Femur (tissue), 1 donor: ENCODE data around the gene CMTM2.
"Not testable (repeated sequence)": the region's sequence is repeated elsewhere in the genome, so short reads cannot be mapped to it uniquely, and the experiment has no call there.

Experiments used
- DNase-seq: peaks from one replicate; pipeline ENCODE4 v3.0.0-alpha.2; 2017

Gene CMTM2

GRCh38 chr16:66610111-66610820, 31.0 kb downstream of the CMTM2 start:
- no peak for DNase-seq

GRCh38 chr16:66611911-66612310, 32.6 kb downstream of the CMTM2 start:
- DNase-seq, result not testable (repeated sequence)

GRCh38 chr16:66612422-66612821, 33.2 kb downstream of the CMTM2 start:
- DNase-seq, result no peak

- no peak for DNase-seq
These were observed 35.0 kb downstream of the CMTM2 start for GRCh38 chr16:66614161-66614802.

GRCh38 chr16:66616169-66616568, 36.9 kb downstream of the CMTM2 start:
- no peak for DNase-seq

- DNase-seq, result no peak
These were observed 37.3 kb downstream of the CMTM2 start for GRCh38 chr16:66616592-66616991.

- no peak for DNase-seq
These were observed 37.8 kb downstream of the CMTM2 start for GRCh38 chr16:66617010-66617434.

GRCh38 chr16:66617728-66618127, 38.5 kb downstream of the CMTM2 start:
- no peak for DNase-seq

- no peak for DNase-seq
These were observed 39.5 kb downstream of the CMTM2 start for GRCh38 chr16:66618588-66619375.

- DNase-seq, result no peak
These were observed 40.5 kb downstream of the CMTM2 start for GRCh38 chr16:66619534-66620428.

GRCh38 chr16:66620429-66620795, 41.1 kb downstream of the CMTM2 start:
- no peak for DNase-seq

- DNase-seq, result peak; percentile 14
These were observed 42.7 kb downstream of the CMTM2 start for GRCh38 chr16:66621973-66622372.

GRCh38 chr16:66622863-66623262, 43.6 kb downstream of the CMTM2 start:
- DNase-seq, result no peak

GRCh38 chr16:66623755-66624154, 44.5 kb downstream of the CMTM2 start:
- no peak for DNase-seq

- DNase-seq, result not testable (repeated sequence)
These were observed 48.5 kb downstream of the CMTM2 start for GRCh38 chr16:66627611-66628378.

- no peak for DNase-seq
These were observed 50.6 kb downstream of the CMTM2 start for GRCh38 chr16:66629856-66630255.

- DNase-seq, result not testable (repeated sequence)
These were observed 51.4 kb downstream of the CMTM2 start for GRCh38 chr16:66630561-66631260.

GRCh38 chr16:66631558-66631957, 52.3 kb downstream of the CMTM2 start:
- not testable (repeated sequence) for DNase-seq

GRCh38 chr16:66634527-66635196, 55.4 kb downstream of the CMTM2 start:
- DNase-seq, result no peak

GRCh38 chr16:66635406-66635805, 56.1 kb downstream of the CMTM2 start:
- no peak for DNase-seq

GRCh38 chr16:66636199-66636598, 56.9 kb downstream of the CMTM2 start:
- DNase-seq, result no peak
